CD14-positive monocyte (primary cell): ENCODE results near the gene FXR1. TPM values are rescaled to one million over a fixed set of nuclear protein-coding genes. Genes with fewer than 3 reads are reported as not detected.

Experiments used
- DNase-seq, 3 donors: peaks; one replicate each; pipeline ENCODE4 v3.0.0-alpha.2; 2011 to 2022
- H2AFZ ChIP-seq: 2 replicates; pipeline ENCODE4 v1.6.0; 2012; ENCODE audit warnings: mild to moderate bottlenecking, low read depth, low read length, inconsistent platforms; ENCODE audit not compliant: insufficient read depth, poor library complexity, severe bottlenecking
- H3K27ac ChIP-seq, 2 donors: 1 replicate in 1 of 2; 2 replicates in 1 of 2; pipeline ENCODE4 v1.5.1; 2012 to 2013; ENCODE audit warnings: low read length in 2 of 2, control low read depth in 1 of 2, inconsistent platforms in 1 of 2, low read depth in 1 of 2, mild to moderate bottlenecking in 1 of 2
- H3K27me3 ChIP-seq, 2 donors: one replicate each; pipeline versions ENCODE4 v1.6.0 to v1.6.1; 2011 to 2013; ENCODE audit warnings: low read length in 2 of 2; ENCODE audit not compliant: control insufficient read depth in 2 of 2, insufficient read depth in 2 of 2
- H3K36me3 ChIP-seq, 2 donors: replicated peaks in 1 of 2; 1 replicate in 1 of 2; 2 replicates in 1 of 2; pipeline versions ENCODE4 v1.5.1 to v1.6.1; 2012 to 2013; ENCODE audit warnings: low read length in 2 of 2, control low read depth in 1 of 2, inconsistent platforms in 1 of 2, mild to moderate bottlenecking in 1 of 2; ENCODE audit not compliant: insufficient read depth in 2 of 2, control insufficient read depth in 1 of 2
- H3K4me1 ChIP-seq, 2 donors: 1 replicate in 1 of 2; 2 replicates in 1 of 2; pipeline versions ENCODE4 v1.5.1 to v1.6.1; 2012 to 2013; ENCODE audit warnings: low read length in 2 of 2, control low read depth in 1 of 2, inconsistent platforms in 1 of 2, mild to moderate bottlenecking in 1 of 2, moderate library complexity in 1 of 2; ENCODE audit not compliant: insufficient read depth in 2 of 2, control insufficient read depth in 1 of 2
- H3K4me2 ChIP-seq: replicated peaks from 2 replicates; pipeline ENCODE3; 2012; ENCODE audit warnings: low read length, moderate library complexity, mild to moderate bottlenecking; ENCODE audit not compliant: poor library complexity, severe bottlenecking; ENCODE audit errors: extremely low read depth
- H3K4me3 ChIP-seq, 3 experiments: fragments of 200-600 bp in 1 of 3; sonication (generic) in 1 of 3; replicated peaks in 1 of 3; 1 replicate in 2 of 3; 2 replicates in 1 of 3; pipeline ENCODE4 v1.5.1; 2011 to 2013; ENCODE audit warnings: low read length in 3 of 3, mild to moderate bottlenecking in 3 of 3, control low read depth in 2 of 3, low read depth in 2 of 3, inconsistent platforms in 1 of 3, moderate library complexity in 1 of 3
- H3K79me2 ChIP-seq: 2 replicates; pipeline ENCODE4 v1.6.0; 2012; ENCODE audit warnings: mild to moderate bottlenecking, control low read depth, inconsistent platforms, low read length, moderate library complexity; ENCODE audit not compliant: insufficient read depth
- H3K9ac ChIP-seq: 2 replicates; pipeline ENCODE4 v1.6.0; 2017; ENCODE audit warnings: low read length, mild to moderate bottlenecking; ENCODE audit not compliant: insufficient read depth, poor library complexity, severe bottlenecking
- H3K9me3 ChIP-seq, 2 donors: replicated peaks in 1 of 2; 1 replicate in 1 of 2; 2 replicates in 1 of 2; pipeline versions ENCODE4 v1.5.1 to v1.6.1; 2012 to 2013; ENCODE audit warnings: low read length in 2 of 2, control low read depth in 1 of 2; ENCODE audit not compliant: control insufficient read depth in 1 of 2, insufficient read depth in 1 of 2
- H4K20me1 ChIP-seq: 2 replicates; pipeline ENCODE4 v1.6.0; 2012; ENCODE audit warnings: mild to moderate bottlenecking, low read length, control low read depth, moderate library complexity; ENCODE audit not compliant: insufficient read depth
- H3K27ac Mint-ChIP-seq, 7 donors: one replicate each; pipeline ENCODE4 v1.8.0; 2020; ENCODE audit warnings: mild to moderate bottlenecking in 7 of 7, mixed read lengths in 7 of 7, moderate library complexity in 6 of 7, inconsistent platforms in 2 of 7
- H3K27me3 Mint-ChIP-seq, 3 donors: one replicate each; pipeline ENCODE4 v1.8.0; 2021 to 2022; ENCODE audit warnings: low read depth in 3 of 3, mild to moderate bottlenecking in 3 of 3, mixed read lengths in 3 of 3, moderate library complexity in 3 of 3, inconsistent platforms in 1 of 3
- H3K36me3 Mint-ChIP-seq, 2 donors: one replicate each; pipeline ENCODE4 v1.8.0; 2020; ENCODE audit warnings: mixed read lengths in 2 of 2, inconsistent platforms in 1 of 2, mild to moderate bottlenecking in 1 of 2
- H3K4me1 Mint-ChIP-seq: one replicate; pipeline ENCODE4 v1.8.0; 2020; ENCODE audit warnings: mild to moderate bottlenecking, mixed read lengths
- H3K4me3 Mint-ChIP-seq, 2 donors: one replicate each; pipeline ENCODE4 v1.8.0; 2020; ENCODE audit warnings: mild to moderate bottlenecking in 2 of 2, mixed read lengths in 2 of 2, moderate library complexity in 1 of 2
- H3K9me3 Mint-ChIP-seq, 7 donors: one replicate each; pipeline ENCODE4 v1.8.0; 2020 to 2022; ENCODE audit warnings: mixed read lengths in 7 of 7, mild to moderate bottlenecking in 6 of 7, moderate library complexity in 6 of 7, inconsistent platforms in 2 of 7
- CTCF ChIP-seq: fragments of 200-600 bp; IDR thresholded peaks from one replicate; pipeline ENCODE4 v1.8.0; 2022; ENCODE audit warnings: antibody characterized with exemption, mild to moderate bottlenecking
- WGBS: methylation state at CpG from one replicate; pipeline ENCODE4 v1.1.5; 2013; ENCODE audit warnings: missing lambda C conversion rate; ENCODE audit not compliant: insufficient coverage; 5-methylcytosine and 5-hydroxymethylcytosine counted together
- intact Hi-C, 2 donors: fragments of 100-400 bp; cut with micrococcal nuclease; formaldehyde crosslinking; loops; one replicate each; pipeline versions ENCODE4 v1.15.0 to v1.15.1; 2023
- polyA plus RNA-seq, 3 donors: library from polyadenylated mRNA; depleted of rRNA in 1 of 3; unstranded in 2 of 3; stranded (reverse) in 1 of 3; fragments of 300-500 nt in 2 of 3; fragments of >200 nt in 1 of 3; fragmentation: Illumina TruSeq in 2 of 3; gene quantifications; 1 replicate in 2 of 3; 2 replicates in 1 of 3; pipeline ENCODE4 v1.2.3, GENCODE V29; 2012 to 2021

The FXR1 gene
- polyA plus RNA-seq, 3 donors: 22.4 to 58.6 (median 32.3) TPM

- intact Hi-C loops: no loop called here
- TF ChIP-seq CTCF: no peak
- peaks cover 63 to 82% of the 10 kb centered on the region in 2 donors for H3K36me3 Mint-ChIP-seq
- peaks cover 0 to 2% (median 0%) of the 10 kb centered on the region in 3 donors for H3K27me3 Mint-ChIP-seq
- H4K20me1 ChIP-seq: no peaks in the 10 kb centered on the region
- no peak overlapping the region for H3K4me2 ChIP-seq
- H3K79me2 ChIP-seq: no peaks in the 10 kb centered on the region
- H3K9me3 Mint-ChIP-seq: no peaks in the 10 kb centered on the region
- H3K36me3 ChIP-seq: peaks cover 86 to 99% of the 10 kb centered on the region in 2 donors
- no peaks in the 10 kb centered on the region for H3K9me3 ChIP-seq
- no peak overlapping the region for H2AFZ ChIP-seq
- no peak overlapping the region for H3K9ac ChIP-seq
- H3K4me1 ChIP-seq: no peaks in the 10 kb centered on the region
- no peak overlapping the region for H3K27ac Mint-ChIP-seq
- no peak overlapping the region for H3K4me3 ChIP-seq
- H3K27me3 ChIP-seq: no peaks in the 10 kb centered on the region
- WGBS: 100% methylated on average over 2 of the region's 3 CpGs
- no peak overlapping the region for H3K27ac ChIP-seq
- no peak overlapping the region for H3K4me3 Mint-ChIP-seq
- DNase-seq: no peak
- no peaks in the 10 kb centered on the region for H3K4me1 Mint-ChIP-seq
Observed at GRCh38 chr3:180961087-180961486, 48.6 kb downstream of the FXR1 start.

- no peak for DNase-seq
- Histone ChIP-seq H3K36me3 (peaks cover 84 to 99% of the 10 kb centered on the region in 2 donors), H3K4me3 (no peak overlapping the region), H2AFZ (no peak overlapping the region), H4K20me1 (no peaks in the 10 kb centered on the region), H3K9ac (no peak overlapping the region), H3K9me3 (no peaks in the 10 kb centered on the region), H3K4me1 (no peaks in the 10 kb centered on the region), H3K79me2 (no peaks in the 10 kb centered on the region), H3K4me2 (no peak overlapping the region), H3K27ac (no peak overlapping the region), H3K27me3 (no peaks in the 10 kb centered on the region)
- no peak for TF ChIP-seq CTCF
- no peak overlapping the region for H3K4me3 Mint-ChIP-seq
- peaks cover 61 to 80% of the 10 kb centered on the region in 2 donors for H3K36me3 Mint-ChIP-seq
- H3K27me3 Mint-ChIP-seq: peaks cover 0 to 2% (median 0%) of the 10 kb centered on the region in 3 donors
- H3K9me3 Mint-ChIP-seq: no peaks in the 10 kb centered on the region
- intact Hi-C loops: no loop called here
- H3K27ac Mint-ChIP-seq: no peak overlapping the region
- no CpG with 5 or more reads among the region's 1 CpG for WGBS
- no peaks in the 10 kb centered on the region for H3K4me1 Mint-ChIP-seq
Observed at GRCh38 chr3:180961552-180961951, 49.1 kb downstream of the FXR1 start.
